DOHH2 (cell line): ENCODE measurements around the gene OR4A15.

Experiments used
- EZH2phosphoT487 ChIP-seq: fragments of 200-600 bp; sonication (generic); IDR thresholded peaks from 2 replicates; pipeline ENCODE4 v1.6.1; 2017; ENCODE audit warnings: borderline replicate concordance, mild to moderate bottlenecking, antibody characterized with exemption, low read length, moderate library complexity, mixed read lengths
- TF ChIP-seq, protein P1 (sequence below): fragments of 200-600 bp; sonication (generic); IDR thresholded peaks from one replicate; pipeline ENCODE4 v1.5.1; 2014; ENCODE audit warnings: antibody characterized with exemption, mild to moderate bottlenecking, low read depth, low read length; ENCODE audit not compliant: poor library complexity, severe bottlenecking

DNA sequence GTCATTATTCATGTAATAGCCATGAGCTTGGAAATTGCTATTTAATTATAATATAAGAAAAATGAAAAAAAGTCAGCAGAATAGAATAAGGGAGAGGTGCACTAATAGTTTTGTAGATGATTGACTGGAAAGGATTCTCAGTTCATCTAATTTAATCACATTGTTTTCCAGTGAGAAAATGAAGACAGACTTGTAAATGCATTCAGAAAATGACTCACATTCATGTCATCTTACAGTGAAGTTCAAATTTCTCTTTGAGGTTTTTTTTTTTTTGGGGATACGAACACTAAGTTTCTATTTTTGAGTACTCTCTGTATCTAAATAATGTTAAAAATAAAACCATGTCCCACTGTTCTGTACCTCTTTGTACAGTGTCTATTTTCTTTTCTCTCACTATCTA lies 43.3 kb upstream of the OR4A15 start:
- TF ChIP-seq, protein P1, sequence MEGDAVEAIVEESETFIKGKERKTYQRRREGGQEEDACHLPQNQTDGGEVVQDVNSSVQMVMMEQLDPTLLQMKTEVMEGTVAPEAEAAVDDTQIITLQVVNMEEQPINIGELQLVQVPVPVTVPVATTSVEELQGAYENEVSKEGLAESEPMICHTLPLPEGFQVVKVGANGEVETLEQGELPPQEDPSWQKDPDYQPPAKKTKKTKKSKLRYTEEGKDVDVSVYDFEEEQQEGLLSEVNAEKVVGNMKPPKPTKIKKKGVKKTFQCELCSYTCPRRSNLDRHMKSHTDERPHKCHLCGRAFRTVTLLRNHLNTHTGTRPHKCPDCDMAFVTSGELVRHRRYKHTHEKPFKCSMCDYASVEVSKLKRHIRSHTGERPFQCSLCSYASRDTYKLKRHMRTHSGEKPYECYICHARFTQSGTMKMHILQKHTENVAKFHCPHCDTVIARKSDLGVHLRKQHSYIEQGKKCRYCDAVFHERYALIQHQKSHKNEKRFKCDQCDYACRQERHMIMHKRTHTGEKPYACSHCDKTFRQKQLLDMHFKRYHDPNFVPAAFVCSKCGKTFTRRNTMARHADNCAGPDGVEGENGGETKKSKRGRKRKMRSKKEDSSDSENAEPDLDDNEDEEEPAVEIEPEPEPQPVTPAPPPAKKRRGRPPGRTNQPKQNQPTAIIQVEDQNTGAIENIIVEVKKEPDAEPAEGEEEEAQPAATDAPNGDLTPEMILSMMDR: no peak
- no peak for TF ChIP-seq EZH2phosphoT487
